HepG2 (cell line): ENCODE data around the gene MBD2. TPM values are rescaled to one million over a fixed set of nuclear protein-coding genes. Genes with fewer than 3 reads are reported as not detected.

Experiments used
- ATAC-seq: fragments of 200-7000 bp; cut with Tn5 transposase; 3 replicates; pipeline ENCODE4 v1.9.1; 2020; ENCODE audit warnings: mild to moderate bottlenecking, moderate library complexity
- BruUV-seq: library from RNA; stranded (reverse); fragments of 400-500 nt; replicated peaks from 2 replicates; lab custom pipeline; 2021; lab: Mats Ljungman, UMichigan
- CTCF ChIA-PET: fragments of 300-600 bp; formaldehyde crosslinking; extraction: SDS; loops from one replicate; lab custom pipeline; 2021; ENCODE audit warnings: low total read pairs, inconsistent platforms, low intra/inter-chr PET ratio; lab: Yijun Ruan, JAX
- POLR2A ChIA-PET: fragments of 350-600 bp; sonication (Branson Sonifier 250); formaldehyde crosslinking; loops from one replicate; lab custom pipeline; 2020; ENCODE audit warnings: antibody characterized with exemption, inconsistent platforms; lab: Yijun Ruan, JAX
- DNase-seq: peaks from one replicate; pipeline ENCODE4 v3.0.0-alpha.2; 2015; ENCODE audit warnings: low spot score
- FAIRE-seq: peaks from 3 replicates; lab custom pipeline; 2011; peaks lifted over from hg19 to GRCh38; lab: Jason Lieb, UNC
- H2AFZ ChIP-seq: one replicate; pipeline ENCODE4 v1.6.1; 2011; ENCODE audit warnings: low read length, inconsistent platforms
- H3K27ac ChIP-seq: fragments of 300-600 bp; 3 replicates; pipeline ENCODE4 v1.8.0; 2011; ENCODE audit warnings: mixed run types, mild to moderate bottlenecking, mixed read lengths, low read length, inconsistent platforms; ENCODE audit not compliant: insufficient read depth; ENCODE audit errors: extremely low read length
- H3K27me3 ChIP-seq, 2 experiments: fragments of 200-600 bp in 1 of 2; 2 replicates in 1 of 2; 3 replicates in 1 of 2; pipeline versions ENCODE4 v1.6.0 to v1.8.0; 2011; ENCODE audit warnings: low read length in 2 of 2, mild to moderate bottlenecking in 2 of 2, moderate library complexity in 2 of 2, inconsistent platforms in 1 of 2; ENCODE audit not compliant: insufficient read depth in 2 of 2, control insufficient read depth in 1 of 2
- H3K36me3 ChIP-seq, 2 experiments: fragments of 200-600 bp in 1 of 2; replicated peaks in 1 of 2; 2 replicates in 1 of 2; 3 replicates in 1 of 2; pipeline versions ENCODE4 v1.5.1 to v1.8.0; 2011; ENCODE audit warnings: low read length in 2 of 2, inconsistent platforms in 1 of 2; ENCODE audit not compliant: insufficient read depth in 2 of 2, control insufficient read depth in 1 of 2
- H3K4me1 ChIP-seq: 2 replicates; pipeline ENCODE4 v1.5.1; 2012; ENCODE audit warnings: low read length, inconsistent platforms; ENCODE audit not compliant: insufficient read depth
- H3K4me2 ChIP-seq: 2 replicates; pipeline ENCODE4 v1.6.0; 2011; ENCODE audit warnings: low read depth, low read length, inconsistent platforms
- H3K4me3 ChIP-seq, 3 experiments: fragments of 200-600 bp in 1 of 3; sonication (generic), shearing (Covaris generic) in 1 of 3; replicated peaks in 1 of 3; 2 replicates each; pipeline ENCODE4 v1.5.1; 2011 to 2016; ENCODE audit warnings: low read length in 3 of 3, inconsistent platforms in 2 of 3, low read depth in 2 of 3, mild to moderate bottlenecking in 2 of 3, control low read depth in 1 of 3, mixed read lengths in 1 of 3; ENCODE audit not compliant: insufficient read depth in 1 of 3
- H3K79me2 ChIP-seq: one replicate; pipeline ENCODE4 v1.6.1; 2011; ENCODE audit warnings: low read length, inconsistent platforms; ENCODE audit not compliant: insufficient read depth
- H3K9ac ChIP-seq: 2 replicates; pipeline ENCODE4 v1.6.0; 2011; ENCODE audit warnings: mild to moderate bottlenecking, low read depth, low read length, inconsistent platforms; ENCODE audit not compliant: insufficient read depth
- H3K9me3 ChIP-seq: 2 replicates; pipeline ENCODE4 v1.5.1; 2012; ENCODE audit warnings: mild to moderate bottlenecking, low read length
- H4K20me1 ChIP-seq: 2 replicates; pipeline ENCODE4 v1.6.0; 2011; ENCODE audit warnings: inconsistent platforms, mild to moderate bottlenecking, low read length, moderate library complexity; ENCODE audit not compliant: insufficient read depth
- CEBPG ChIP-seq: IDR thresholded peaks from 2 replicates; pipeline ENCODE4 v1.6.1; 2016
- FLYWCH1 ChIP-seq: sonication (generic); formaldehyde crosslinking; IDR thresholded peaks from 2 replicates; pipeline ENCODE4 v1.8.1; 2023; ENCODE audit warnings: mild to moderate bottlenecking, missing genetic modification reagents
- FOSL2 ChIP-seq: sonication (generic); formaldehyde crosslinking; IDR thresholded peaks from 2 replicates; pipeline ENCODE4 v1.4.0; 2020; ENCODE audit warnings: missing genetic modification reagents
- GATAD2A ChIP-seq: IDR thresholded peaks from 2 replicates; pipeline ENCODE4 v1.6.1; 2016
- HDAC2 ChIP-seq: sonication (generic); formaldehyde crosslinking; IDR thresholded peaks from 2 replicates; pipeline ENCODE4 v1.4.0; 2020; ENCODE audit warnings: missing genetic modification reagents
- ISX ChIP-seq: sonication (generic); formaldehyde crosslinking; conservative IDR thresholded peaks from 2 replicates; pipeline ENCODE4 v1.5.0; 2020; ENCODE audit warnings: missing genetic modification reagents
- KLF9 ChIP-seq: IDR thresholded peaks from 2 replicates; pipeline ENCODE4 v1.6.1; 2016; ENCODE audit warnings: low read depth
- MIXL1 ChIP-seq: IDR thresholded peaks from 2 replicates; pipeline ENCODE4 v1.6.1; 2016
- ONECUT2 ChIP-seq: sonication (generic); formaldehyde crosslinking; IDR thresholded peaks from 2 replicates; pipeline ENCODE4 v1.4.0; 2020; ENCODE audit warnings: missing genetic modification reagents
- SETDB1 ChIP-seq: sonication (generic); formaldehyde crosslinking; IDR thresholded peaks from 2 replicates; pipeline ENCODE4 v1.5.1; 2020; ENCODE audit warnings: missing genetic modification reagents, mild to moderate bottlenecking, borderline replicate concordance
- TBP ChIP-seq: sonication (generic); formaldehyde crosslinking; IDR thresholded peaks from 2 replicates; pipeline ENCODE4 v1.5.0; 2020; ENCODE audit warnings: missing genetic modification reagents
- TGIF2 ChIP-seq: IDR thresholded peaks from 2 replicates; pipeline ENCODE4 v1.6.1; 2016; ENCODE audit warnings: control low read depth, missing compliant biosample characterization
- THAP11 ChIP-seq: IDR thresholded peaks from 2 replicates; pipeline ENCODE4 v1.6.1; 2016; ENCODE audit warnings: missing biosample characterization, missing genetic modification reagents
- ZKSCAN1 ChIP-seq: fragments of 150-350 bp; IDR thresholded peaks from 2 replicates; pipeline ENCODE4 v1.6.1; 2014; ENCODE audit warnings: low read length
- ZNF18 ChIP-seq: sonication (generic); formaldehyde crosslinking; IDR thresholded peaks from 2 replicates; pipeline ENCODE4 v1.8.0; 2022; ENCODE audit warnings: mild to moderate bottlenecking, missing genetic modification reagents; ENCODE audit not compliant: insufficient replicate concordance
- ZNF225 ChIP-seq: sonication (generic); formaldehyde crosslinking; IDR thresholded peaks from 2 replicates; pipeline ENCODE4 v1.4.0; 2020; ENCODE audit warnings: mild to moderate bottlenecking, missing genetic modification reagents
- ZNF282 ChIP-seq: fragments of 450-650 bp; IDR thresholded peaks from 2 replicates; pipeline ENCODE4 v1.6.1; 2018; ENCODE audit not compliant: partially characterized antibody
- ZNF75D ChIP-seq: sonication (generic); formaldehyde crosslinking; IDR thresholded peaks from 2 replicates; pipeline ENCODE4 v1.8.1; 2023; ENCODE audit warnings: missing genetic modification reagents, mild to moderate bottlenecking, borderline replicate concordance
- WGBS: methylation state at CpG from one replicate; pipeline ENCODE4 v1.1.6; 2017; ENCODE audit warnings: low lambda C conversion rate; 5-methylcytosine and 5-hydroxymethylcytosine counted together
- in situ Hi-C: cut with HindIII; loops from 2 replicates; pipeline ENCODE4 v1.10.0; 2017; ENCODE audit warnings: low pct_unique_long_range_greater_than_20kb; ENCODE audit not compliant: extremely low pct_ligation_motif_present
- intact Hi-C: fragments of 100-400 bp; cut with micrococcal nuclease; formaldehyde crosslinking; loops from one replicate; pipeline ENCODE4 v1.10.0; 2022; ENCODE audit not compliant: unreplicated experiment
- polyA plus RNA-seq, 8 experiments: library from polyadenylated mRNA; depleted of rRNA in 3 of 8; stranded (reverse) in 7 of 8; unstranded in 1 of 8; fragments of >200 nt; fragmentation: Illumina TruSeq in 4 of 8; extraction: Trizol in 4 of 8; gene quantifications; 2 replicates each; pipeline versions ENCODE4 v1.2.1 to v1.2.3, GENCODE V29; 2011 to 2016; ENCODE audit warnings: low read depth in 4 of 8, missing spikeins in 1 of 8, mixed read lengths in 1 of 8; ENCODE audit not compliant: insufficient read depth in 1 of 8
- total RNA-seq, 5 experiments: library from RNA; depleted of rRNA; stranded (reverse); fragments of >200 nt; fragmentation: Illumina TruSeq; extraction: Trizol; gene quantifications; 2 replicates each; pipeline ENCODE4 v1.2.3, GENCODE V29; 2016; ENCODE audit warnings: low read depth in 1 of 5
- TF ChIP-seq, protein P1 (sequence below): sonication (generic); formaldehyde crosslinking; IDR thresholded peaks from 2 replicates; pipeline ENCODE4 v1.4.0; 2020; ENCODE audit warnings: mild to moderate bottlenecking, missing genetic modification reagents

The MBD2 gene
- total and polyA plus RNA-seq, 2 of the 13 experiments (the other 11 are each of a cell fraction or from before 2014, with no cell fraction given) = 19.1 to 38.5 TPM

GRCh38 chr18:54240629-54241107 lies 16.2 kb upstream of the MBD2 start:
- H3K27me3 ChIP-seq = no peaks in the 10 kb centered on the region
- H3K9me3 ChIP-seq = no peaks in the 10 kb centered on the region
- ChIA-PET POLR2A (interaction anchor here (1.1 kb wide), 1 partner anchor 14 kb away, joined by 3 read pairs; no protein-coding TSS in a partner anchor), CTCF (no interaction called here)
- intact Hi-C loops (no loop called here), in situ Hi-C loops (no loop called here)
- TF ChIP-seq ZNF225 = no peak
- TF ChIP-seq SETDB1 (CRISPR knock-in tag) = no peak
- TF ChIP-seq MIXL1 (CRISPR knock-in tag) = no peak
- no peak for TF ChIP-seq CEBPG
- no peak for TF ChIP-seq ZNF282
- ATAC-seq = no peak; the same call in 1 of the 3 replicates
- no peaks in the 10 kb centered on the region for H4K20me1 ChIP-seq
- no peak for FAIRE-seq
- no peak overlapping the region for H2AFZ ChIP-seq
- no peaks in the 10 kb centered on the region for H3K79me2 ChIP-seq
- H3K4me3 ChIP-seq = no peak overlapping the region
- H3K4me2 ChIP-seq = no peak overlapping the region
- H3K36me3 ChIP-seq = no peaks in the 10 kb centered on the region
- no TSS peak for BruUV-seq
- peaks cover under 1% of the 10 kb centered on the region; the same call in 1 of the 2 replicates for H3K4me1 ChIP-seq
- DNase-seq = no peak
- H3K27ac ChIP-seq = no peak overlapping the region
- no peak overlapping the region for H3K9ac ChIP-seq
- 80% methylated on average over 11 of the region's 13 CpGs for WGBS

- ATAC-seq (no peak), DNase-seq (no peak), FAIRE-seq (no peak)
- Histone ChIP-seq H3K4me2 (no peak overlapping the region), H4K20me1 (no peaks in the 10 kb centered on the region), H3K79me2 (no peaks in the 10 kb centered on the region), H3K27me3 (no peaks in the 10 kb centered on the region; a peak in 1 of 5 replicates), H3K27ac (no peak overlapping the region), H3K36me3 (no peaks in the 10 kb centered on the region), H3K9me3 (no peaks in the 10 kb centered on the region), H3K9ac (no peak overlapping the region), H2AFZ (no peak overlapping the region), H3K4me1 (no peaks in the 10 kb centered on the region), H3K4me3 (no peak overlapping the region)
- intact Hi-C loops (no loop called here), in situ Hi-C loops (no loop called here)
- 80% methylated on average over 2 of the region's 2 CpGs for WGBS
- ChIA-PET CTCF (no interaction called here), POLR2A (no interaction called here)
- no TSS peak for BruUV-seq
- TF ChIP-seq ZNF18 (CRISPR knock-in tag) (no peak), THAP11 (CRISPR knock-in tag) (no peak), FLYWCH1 (CRISPR knock-in tag) (no peak), ISX (CRISPR knock-in tag) (no peak), TBP (CRISPR knock-in tag) (no peak), ZNF75D (CRISPR knock-in tag) (no peak), GATAD2A (no peak), TGIF2 (CRISPR knock-in tag) (no peak), FOSL2 (no peak), KLF9 (CRISPR knock-in tag) (no peak), ZKSCAN1 (no peak), HDAC2 (CRISPR knock-in tag) (no peak), ONECUT2 (CRISPR knock-in tag) (no peak)
- TF ChIP-seq, protein P1, sequence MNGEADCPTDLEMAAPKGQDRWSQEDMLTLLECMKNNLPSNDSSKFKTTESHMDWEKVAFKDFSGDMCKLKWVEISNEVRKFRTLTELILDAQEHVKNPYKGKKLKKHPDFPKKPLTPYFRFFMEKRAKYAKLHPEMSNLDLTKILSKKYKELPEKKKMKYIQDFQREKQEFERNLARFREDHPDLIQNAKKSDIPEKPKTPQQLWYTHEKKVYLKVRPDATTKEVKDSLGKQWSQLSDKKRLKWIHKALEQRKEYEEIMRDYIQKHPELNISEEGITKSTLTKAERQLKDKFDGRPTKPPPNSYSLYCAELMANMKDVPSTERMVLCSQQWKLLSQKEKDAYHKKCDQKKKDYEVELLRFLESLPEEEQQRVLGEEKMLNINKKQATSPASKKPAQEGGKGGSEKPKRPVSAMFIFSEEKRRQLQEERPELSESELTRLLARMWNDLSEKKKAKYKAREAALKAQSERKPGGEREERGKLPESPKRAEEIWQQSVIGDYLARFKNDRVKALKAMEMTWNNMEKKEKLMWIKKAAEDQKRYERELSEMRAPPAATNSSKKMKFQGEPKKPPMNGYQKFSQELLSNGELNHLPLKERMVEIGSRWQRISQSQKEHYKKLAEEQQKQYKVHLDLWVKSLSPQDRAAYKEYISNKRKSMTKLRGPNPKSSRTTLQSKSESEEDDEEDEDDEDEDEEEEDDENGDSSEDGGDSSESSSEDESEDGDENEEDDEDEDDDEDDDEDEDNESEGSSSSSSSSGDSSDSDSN (CRISPR knock-in tag) = no peak
These were observed 15.1 kb upstream of the MBD2 start for GRCh38 chr18:54239601-54240000.
